Measurements from ENCODE around the gene POU6F2.

POU6F2 gene

DNA sequence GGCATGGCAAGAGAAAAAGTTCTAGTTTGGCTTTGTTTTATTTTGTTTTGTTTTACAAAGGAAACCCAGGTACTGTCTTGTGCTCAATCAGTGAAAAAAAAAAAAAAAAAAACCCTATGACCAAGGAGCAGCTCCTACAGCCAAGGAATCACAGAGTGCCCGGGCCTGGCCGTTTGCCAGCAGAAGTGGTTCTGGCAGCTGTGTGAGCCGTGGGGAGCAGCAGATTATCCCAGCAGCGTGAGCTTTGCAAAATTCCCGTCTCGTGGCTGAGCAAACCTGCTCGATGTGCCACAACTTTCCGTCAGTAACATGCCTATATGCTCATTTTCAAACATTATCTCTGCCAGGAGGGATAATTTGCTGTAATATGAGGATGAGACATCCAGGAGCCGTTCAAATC lies 293.7 kb downstream of the POU6F2 start:
- no peak overlapping the region for H3K9ac ChIP-seq (ENCODE audit: low read depth, low read length, poor library complexity, severe bottlenecking)
- no peaks in the 10 kb centered on the region for H4K20me1 ChIP-seq (ENCODE audit: insufficient read depth, low read length, poor library complexity, severe bottlenecking)
- no peaks in the 10 kb centered on the region for H3K9me3 ChIP-seq (ENCODE audit: insufficient read depth, low read depth, low read length)
- TF ChIP-seq, protein P1, sequence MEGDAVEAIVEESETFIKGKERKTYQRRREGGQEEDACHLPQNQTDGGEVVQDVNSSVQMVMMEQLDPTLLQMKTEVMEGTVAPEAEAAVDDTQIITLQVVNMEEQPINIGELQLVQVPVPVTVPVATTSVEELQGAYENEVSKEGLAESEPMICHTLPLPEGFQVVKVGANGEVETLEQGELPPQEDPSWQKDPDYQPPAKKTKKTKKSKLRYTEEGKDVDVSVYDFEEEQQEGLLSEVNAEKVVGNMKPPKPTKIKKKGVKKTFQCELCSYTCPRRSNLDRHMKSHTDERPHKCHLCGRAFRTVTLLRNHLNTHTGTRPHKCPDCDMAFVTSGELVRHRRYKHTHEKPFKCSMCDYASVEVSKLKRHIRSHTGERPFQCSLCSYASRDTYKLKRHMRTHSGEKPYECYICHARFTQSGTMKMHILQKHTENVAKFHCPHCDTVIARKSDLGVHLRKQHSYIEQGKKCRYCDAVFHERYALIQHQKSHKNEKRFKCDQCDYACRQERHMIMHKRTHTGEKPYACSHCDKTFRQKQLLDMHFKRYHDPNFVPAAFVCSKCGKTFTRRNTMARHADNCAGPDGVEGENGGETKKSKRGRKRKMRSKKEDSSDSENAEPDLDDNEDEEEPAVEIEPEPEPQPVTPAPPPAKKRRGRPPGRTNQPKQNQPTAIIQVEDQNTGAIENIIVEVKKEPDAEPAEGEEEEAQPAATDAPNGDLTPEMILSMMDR (conservative IDR thresholded peaks at IDR 0.05; ENCODE audit: low read length), result no peak
- no peak for TF ChIP-seq EZH2phosphoT487 (IDR thresholded peaks at IDR 0.05; ENCODE audit: borderline replicate concordance)
- no peaks in the 10 kb centered on the region for H3K27me3 ChIP-seq (ENCODE audit: insufficient read depth, low read length, poor library complexity, severe bottlenecking)
- H3K9me2 ChIP-seq (replicated peaks; ENCODE audit: low read depth, low read length), result no peaks in the 10 kb centered on the region
- no peaks in the 10 kb centered on the region for H3K4me1 ChIP-seq (ENCODE audit: insufficient read depth, low read length, poor library complexity, severe bottlenecking)
- H2AFZ ChIP-seq (ENCODE audit: low read length), result no peak overlapping the region
- no peak overlapping the region for H3K4me3 ChIP-seq (ENCODE audit: low read length, poor library complexity, severe bottlenecking)
- H3K36me3 ChIP-seq (ENCODE audit: insufficient read depth, low read length), result no peaks in the 10 kb centered on the region
- H3K4me2 ChIP-seq (ENCODE audit: low read depth, low read length, poor library complexity, severe bottlenecking), result no peak overlapping the region
- no peaks in the 10 kb centered on the region for H3K79me2 ChIP-seq (ENCODE audit: insufficient read depth, low read length)
- H3F3A ChIP-seq (ENCODE audit: low read depth), result no peaks in the 10 kb centered on the region

DNA sequence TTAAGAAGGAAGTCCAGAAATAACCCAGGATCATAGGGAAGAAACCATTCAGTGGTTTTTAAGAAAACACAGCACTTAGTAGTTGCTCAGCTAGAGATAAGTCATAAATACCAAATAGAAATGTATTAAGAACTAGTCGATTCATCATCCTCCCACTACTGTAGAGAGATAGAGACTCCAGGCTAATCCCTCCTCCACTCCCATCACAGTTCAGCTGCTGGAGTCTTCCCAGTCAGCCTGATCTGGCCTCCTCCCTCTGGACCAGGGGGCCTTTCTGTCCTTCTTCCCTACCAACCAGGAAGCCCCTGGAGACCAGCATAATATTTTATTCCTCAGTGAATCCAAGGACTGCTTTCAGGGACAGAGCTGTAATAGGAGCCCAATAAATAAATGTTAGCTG lies 294.4 kb downstream of the POU6F2 start:
- Histone ChIP-seq H2AFZ (ENCODE audit: low read length) (no peak overlapping the region), H3K4me1 (ENCODE audit: insufficient read depth, low read length, poor library complexity, severe bottlenecking) (no peaks in the 10 kb centered on the region), H3F3A (ENCODE audit: low read depth) (no peaks in the 10 kb centered on the region)

DNA sequence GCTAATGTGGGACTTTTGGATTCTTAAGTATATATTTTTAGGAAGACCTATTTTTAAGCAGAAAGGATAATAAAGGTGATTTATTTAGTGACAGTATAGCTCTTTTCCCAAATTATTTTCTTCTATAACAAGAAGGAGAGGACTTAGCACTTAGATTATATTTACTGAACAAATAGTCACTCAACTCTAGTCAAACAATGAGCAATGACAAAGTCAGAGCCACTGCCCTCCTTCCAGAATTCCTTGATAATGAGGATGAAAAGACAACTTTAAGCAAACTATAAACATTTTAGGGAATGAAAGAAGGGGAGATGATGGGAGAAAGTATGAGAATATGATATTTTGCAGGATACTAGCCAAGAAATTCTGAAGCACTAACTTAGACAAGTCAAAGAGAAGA lies 295.0 kb downstream of the POU6F2 start:
- Histone ChIP-seq H3K79me2 (ENCODE audit: insufficient read depth, low read length) (no peaks in the 10 kb centered on the region), H3K4me2 (ENCODE audit: low read depth, low read length, poor library complexity, severe bottlenecking) (no peak overlapping the region), H3F3A (ENCODE audit: low read depth) (no peaks in the 10 kb centered on the region), H4K20me1 (ENCODE audit: insufficient read depth, low read length, poor library complexity, severe bottlenecking) (no peaks in the 10 kb centered on the region), H3K36me3 (ENCODE audit: insufficient read depth, low read length) (no peaks in the 10 kb centered on the region), H3K4me1 (ENCODE audit: insufficient read depth, low read length, poor library complexity, severe bottlenecking) (no peaks in the 10 kb centered on the region), H3K27me3 (ENCODE audit: insufficient read depth, low read length, poor library complexity, severe bottlenecking) (no peaks in the 10 kb centered on the region), H3K9me3 (ENCODE audit: insufficient read depth, low read depth, low read length) (no peaks in the 10 kb centered on the region), H3K9ac (ENCODE audit: low read depth, low read length, poor library complexity, severe bottlenecking) (no peak overlapping the region), H3K9me2 (replicated peaks; ENCODE audit: low read depth, low read length) (no peaks in the 10 kb centered on the region), H2AFZ (ENCODE audit: low read length) (no peak overlapping the region), H3K4me3 (ENCODE audit: low read length, poor library complexity, severe bottlenecking) (no peak overlapping the region)
- TF ChIP-seq EZH2phosphoT487 (IDR thresholded peaks at IDR 0.05; ENCODE audit: borderline replicate concordance), result no peak
- TF ChIP-seq, protein P1 (conservative IDR thresholded peaks at IDR 0.05; ENCODE audit: low read length), result no peak

More for the DNA sequence above, 294.4 kb downstream of the POU6F2 start:
- H3K36me3 ChIP-seq (ENCODE audit: insufficient read depth, low read length), result no peaks in the 10 kb centered on the region
- H3K4me3 ChIP-seq (ENCODE audit: low read length, poor library complexity, severe bottlenecking), result no peak overlapping the region
- H3K9me2 ChIP-seq (replicated peaks; ENCODE audit: low read depth, low read length), result no peaks in the 10 kb centered on the region
- no peak overlapping the region for H3K9ac ChIP-seq (ENCODE audit: low read depth, low read length, poor library complexity, severe bottlenecking)
- H3K27me3 ChIP-seq (ENCODE audit: insufficient read depth, low read length, poor library complexity, severe bottlenecking), result no peaks in the 10 kb centered on the region
- H3K79me2 ChIP-seq (ENCODE audit: insufficient read depth, low read length), result no peaks in the 10 kb centered on the region
- no peaks in the 10 kb centered on the region for H4K20me1 ChIP-seq (ENCODE audit: insufficient read depth, low read length, poor library complexity, severe bottlenecking)
- no peak for TF ChIP-seq EZH2phosphoT487 (IDR thresholded peaks at IDR 0.05; ENCODE audit: borderline replicate concordance)
- TF ChIP-seq, protein P1 (conservative IDR thresholded peaks at IDR 0.05; ENCODE audit: low read length), result no peak
- no peaks in the 10 kb centered on the region for H3K9me3 ChIP-seq (ENCODE audit: insufficient read depth, low read depth, low read length)
- no peak overlapping the region for H3K4me2 ChIP-seq (ENCODE audit: low read depth, low read length, poor library complexity, severe bottlenecking)

Data from Loucy (cell line).